Osteocyte (in vitro differentiated cells): ENCODE results near the gene RBMS3. TPM values are rescaled to one million over a fixed set of nuclear protein-coding genes. Genes with fewer than 3 reads are reported as not detected.
A peak's percentile ranks its signal among the peaks of the same experiment; 100 is the strongest.

ENCODE experiments used
- DNase-seq: peaks from one replicate; pipeline ENCODE4 v3.0.0; 2021; ENCODE audit warnings: mixed read lengths; ENCODE audit not compliant: unreplicated experiment; ENCODE audit errors: extremely low spot score
- H3K27ac Mint-ChIP-seq: one replicate; pipeline ENCODE4 v1.8.0; 2021; ENCODE audit warnings: mild to moderate bottlenecking, mixed read lengths; ENCODE audit not compliant: unreplicated experiment
- H3K27me3 Mint-ChIP-seq: one replicate; pipeline ENCODE4 v1.8.0; 2021; ENCODE audit warnings: mixed read lengths; ENCODE audit not compliant: unreplicated experiment
- H3K36me3 Mint-ChIP-seq: one replicate; pipeline ENCODE4 v1.8.0; 2021; ENCODE audit warnings: mixed read lengths; ENCODE audit not compliant: unreplicated experiment
- H3K4me1 Mint-ChIP-seq: one replicate; pipeline ENCODE4 v1.8.0; 2021; ENCODE audit warnings: mixed read lengths; ENCODE audit not compliant: unreplicated experiment
- H3K4me3 Mint-ChIP-seq: one replicate; pipeline ENCODE4 v1.8.0; 2021; ENCODE audit warnings: mild to moderate bottlenecking, moderate library complexity, mixed read lengths; ENCODE audit not compliant: unreplicated experiment
- H3K9me3 Mint-ChIP-seq: one replicate; pipeline ENCODE4 v1.8.0; 2021; ENCODE audit warnings: mixed read lengths; ENCODE audit not compliant: unreplicated experiment
- CTCF ChIP-seq: fragments of 200-600 bp; sonication (generic); IDR thresholded peaks from 2 replicates; pipeline ENCODE4 v1.5.0; 2021; ENCODE audit warnings: antibody characterized with exemption, mild to moderate bottlenecking, moderate library complexity
- total RNA-seq: library from RNA; stranded (reverse); gene quantifications from 2 replicates; pipeline ENCODE4 v1.2.1, GENCODE V29; 2021

RBMS3 gene
- total RNA-seq, 1 donor from 2014 or later = 64.2 TPM

DNA sequence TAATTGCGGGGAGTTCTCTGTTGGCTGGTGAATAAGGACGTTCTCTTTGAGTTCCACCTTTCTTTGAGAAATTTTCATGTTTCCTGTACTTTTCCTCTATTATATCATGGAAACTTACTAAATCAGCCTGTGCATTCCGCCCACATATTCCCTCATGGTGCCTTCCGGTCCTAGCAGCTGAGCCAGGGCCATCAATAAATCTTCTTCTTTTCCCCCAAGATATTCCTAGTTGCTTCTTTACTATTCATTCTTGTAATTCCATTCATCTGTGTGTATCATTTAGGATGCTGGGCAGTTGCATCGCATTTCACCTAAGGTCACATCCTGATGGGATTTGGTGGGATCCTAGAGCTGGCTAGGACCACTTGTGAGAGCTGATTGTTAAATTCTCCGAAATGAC, 139.2 kb downstream of the RBMS3 start:
- Mint-ChIP-seq H3K9me3 (no peaks in the 10 kb centered on the region), H3K36me3 (no peaks in the 10 kb centered on the region), H3K27ac (no peak overlapping the region), H3K4me1 (peaks cover 22% of the 10 kb centered on the region), H3K27me3 (no peaks in the 10 kb centered on the region), H3K4me3 (no peak overlapping the region)
- TF ChIP-seq CTCF = no peak
- no peak for DNase-seq

DNA sequence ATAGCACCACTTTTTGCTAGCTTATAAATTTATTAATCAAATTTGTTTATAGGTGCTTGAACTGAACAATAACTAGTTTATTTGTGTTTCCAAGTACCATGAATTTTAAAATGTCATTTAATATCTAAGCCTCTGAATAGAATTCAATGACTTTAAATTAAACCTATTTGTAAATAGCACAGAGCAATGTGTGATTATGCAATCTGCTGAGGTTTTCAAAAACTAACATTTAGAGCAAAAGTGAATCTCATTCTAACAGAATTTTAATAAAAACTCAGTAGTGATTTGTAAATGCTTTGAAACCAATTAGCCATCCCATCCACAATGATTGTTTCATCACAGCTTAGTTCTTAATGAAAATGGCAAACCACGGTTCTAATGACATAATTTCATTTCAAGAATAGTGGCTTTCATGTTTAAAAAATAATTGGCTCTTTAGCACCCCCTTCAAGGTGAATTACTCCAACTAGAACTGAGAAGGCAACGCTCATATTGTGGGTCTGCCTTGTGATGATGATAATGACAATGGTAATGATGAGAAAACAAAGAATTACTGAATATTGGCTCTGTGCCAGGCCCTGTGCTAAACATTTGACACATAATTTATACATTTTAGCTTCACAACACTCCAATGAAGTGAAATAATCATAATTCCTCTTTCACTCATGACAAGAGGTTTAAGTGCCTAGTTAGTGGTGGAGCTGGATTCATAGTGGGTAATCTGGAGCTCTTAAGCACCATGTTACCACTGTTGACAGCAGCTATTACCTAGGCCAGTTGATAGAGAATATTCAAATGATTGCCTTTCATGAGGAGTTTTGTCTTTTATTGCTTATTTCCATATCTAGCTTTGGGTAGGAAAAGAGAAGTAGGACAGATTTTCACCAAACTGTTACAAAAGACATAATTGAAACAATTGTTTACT, 145.7 kb downstream of the RBMS3 start:
- TF ChIP-seq CTCF = no peak
- H3K4me1 Mint-ChIP-seq = peaks cover 47% of the 10 kb centered on the region
- no peaks in the 10 kb centered on the region for H3K36me3 Mint-ChIP-seq
- no peaks in the 10 kb centered on the region for H3K27me3 Mint-ChIP-seq
- H3K27ac Mint-ChIP-seq = no peak overlapping the region
- H3K9me3 Mint-ChIP-seq = no peaks in the 10 kb centered on the region
- no peak overlapping the region for H3K4me3 Mint-ChIP-seq
- DNase-seq = no peak

DNA sequence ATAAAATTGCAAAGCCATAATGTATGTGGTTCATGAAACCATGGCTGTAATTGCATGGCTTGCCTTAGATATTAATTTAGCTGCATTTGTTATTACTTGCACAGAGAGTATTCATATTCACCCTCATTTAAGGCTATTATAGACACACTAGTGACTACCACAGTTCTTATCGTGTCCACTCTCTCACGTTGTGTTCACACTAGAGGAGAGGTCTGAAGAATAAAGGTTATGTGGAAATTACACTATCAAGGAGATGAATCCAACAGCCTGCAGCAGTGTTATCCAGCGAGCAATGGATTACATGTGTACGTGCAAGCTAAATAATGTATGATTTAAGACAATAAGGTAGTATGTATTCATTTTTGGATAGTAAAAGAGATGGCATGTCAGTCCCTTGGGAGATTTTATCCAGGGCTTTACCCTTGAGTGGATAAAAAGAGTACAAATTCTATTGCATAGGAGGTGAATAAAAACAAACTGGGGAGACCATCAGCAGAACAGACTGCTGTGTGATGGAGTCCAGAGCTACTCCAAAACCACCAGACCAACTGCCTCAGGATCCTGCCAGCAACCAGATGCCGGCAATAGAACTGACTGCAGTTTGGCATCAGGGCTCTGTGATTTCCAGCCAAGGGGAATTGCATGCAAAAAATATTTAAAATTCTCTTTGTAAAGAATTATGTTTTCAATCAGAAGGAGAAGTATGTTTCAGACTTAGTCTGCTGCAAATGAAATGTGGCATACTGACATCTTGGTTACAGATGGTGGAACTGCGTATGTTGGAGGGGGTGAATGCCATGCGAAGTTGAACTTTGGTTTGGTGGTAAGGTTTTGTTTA, 146.6 kb downstream of the RBMS3 start:
- no peak overlapping the region for H3K27ac Mint-ChIP-seq
- no peak for TF ChIP-seq CTCF
- H3K4me1 Mint-ChIP-seq = peaks cover 55% of the 10 kb centered on the region
- H3K4me3 Mint-ChIP-seq = no peak overlapping the region
- no peak for DNase-seq
- H3K9me3 Mint-ChIP-seq = no peaks in the 10 kb centered on the region
- H3K36me3 Mint-ChIP-seq = no peaks in the 10 kb centered on the region
- H3K27me3 Mint-ChIP-seq = no peaks in the 10 kb centered on the region

DNA sequence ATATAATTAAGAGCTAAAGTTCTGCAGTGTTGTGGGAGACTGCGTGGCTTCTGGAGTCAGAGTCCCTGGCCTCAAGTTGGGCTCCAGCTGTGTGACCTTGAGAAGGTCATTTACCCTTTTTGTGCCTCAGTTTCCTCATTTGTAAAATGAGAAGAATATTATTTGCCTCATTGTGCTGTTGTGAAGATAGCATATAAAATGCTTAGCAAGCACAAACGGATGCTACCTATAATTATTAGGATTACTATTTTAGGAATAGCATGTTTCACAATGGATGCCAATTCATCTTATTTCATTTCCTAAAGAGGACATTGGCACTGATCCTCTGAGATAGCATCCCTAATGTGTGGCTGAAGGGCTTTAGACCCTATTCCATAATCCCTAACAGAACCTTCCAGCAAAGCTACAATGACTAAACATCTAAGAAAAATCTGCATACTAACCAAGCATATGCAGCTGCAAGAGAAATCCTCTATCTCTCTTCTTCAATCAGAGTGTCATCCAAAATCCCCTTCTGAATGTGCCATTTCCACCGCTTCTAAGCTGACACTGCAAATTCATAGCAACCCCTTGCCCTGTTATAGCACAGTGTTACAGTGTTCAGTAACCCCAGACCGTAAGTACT, 148.3 kb downstream of the RBMS3 start:
- Mint-ChIP-seq H3K27ac (peak overlapping the region; percentile 9), H3K4me1 (peaks cover 66% of the 10 kb centered on the region), H3K36me3 (no peaks in the 10 kb centered on the region), H3K9me3 (no peaks in the 10 kb centered on the region), H3K27me3 (no peaks in the 10 kb centered on the region), H3K4me3 (no peak overlapping the region)
- DNase-seq = no peak
- no peak for TF ChIP-seq CTCF
